ENCODE results near the gene S100PBP. TPM values are rescaled to one million over a fixed set of nuclear protein-coding genes. Genes with fewer than 3 reads are reported as not detected.
A peak's percentile ranks its signal among the peaks of the same experiment; 100 is the strongest.

The S100PBP gene
- total and polyA plus RNA-seq, 2 of the 4 experiments (the other 2 are of a cell fraction): 13.9 to 20.3 TPM

- CTCF ChIA-PET: no interaction called here
Observed at GRCh38 chr1:32813941-32814739, 3.3 kb upstream of the S100PBP start.

More at GRCh38 chr1:32813941-32814739, 3.3 kb upstream of the S100PBP start:
- Histone ChIP-seq H2AK5ac (ENCODE audit: low read depth, low read length) (no peak overlapping the region), H3K23ac (ENCODE audit: low read depth, low read length) (no peak overlapping the region), H4K20me1 (ENCODE audit: insufficient read depth, low read length) (peaks cover 49% of the 10 kb centered on the region), H3K79me1 (ENCODE audit: low read depth in 1 of 2, low read length in 2 of 2) (peaks cover 27 to 76% of the 10 kb centered on the region in 2 experiments; a peak in 3 of 4 replicates), H3K4me3 (ENCODE audit: insufficient read depth, low read depth, low read length) (no peak overlapping the region), H3K14ac (replicated peaks; ENCODE audit: low read depth, low read length) (no peak overlapping the region), H3K27ac (ENCODE audit: insufficient read depth, low read length) (no peak overlapping the region), H4K91ac (ENCODE audit: insufficient read depth, low read depth, low read length) (no peak overlapping the region), H2BK15ac (ENCODE audit: low read depth, low read length) (no peak overlapping the region), H2BK20ac (ENCODE audit: low read depth, low read length) (no peak overlapping the region), H4K8ac (ENCODE audit: low read depth in 2 of 2, low read length in 2 of 2) (no peak overlapping the region), H4K5ac (ENCODE audit: low read depth, low read length) (no peak overlapping the region), H3K18ac (ENCODE audit: low read depth, low read length) (no peak overlapping the region), H3K4me2 (ENCODE audit: low read depth, low read length) (no peak overlapping the region), H3K9me3 (ENCODE audit: control insufficient read depth, insufficient read depth, low read length) (no peaks in the 10 kb centered on the region), H3K56ac (ENCODE audit: extremely low read depth, insufficient read depth, low read length) (no peak overlapping the region), H2BK5ac (ENCODE audit: low read depth, low read length, poor library complexity, severe bottlenecking) (no peak overlapping the region), H3K36me3 (ENCODE audit: control insufficient read depth, insufficient read depth, low read length) (peaks cover 16% of the 10 kb centered on the region), H3K9me1 (ENCODE audit: insufficient read depth, low read length) (peaks cover 14% of the 10 kb centered on the region), H3K4ac (ENCODE audit: low read depth, low read length) (no peak overlapping the region), H3K4me1 (ENCODE audit: control insufficient read depth, insufficient read depth, low read length) (peaks cover 11% of the 10 kb centered on the region), H3K9ac (ENCODE audit: low read depth, low read length) (no peak overlapping the region), H2AFZ (replicated peaks; ENCODE audit: low read length, poor library complexity) (no peak overlapping the region), H2BK120ac (ENCODE audit: low read depth, low read length) (no peak overlapping the region), H3K27me3 (ENCODE audit: control insufficient read depth, insufficient read depth, low read length) (no peaks in the 10 kb centered on the region), H2AK9ac (replicated peaks; ENCODE audit: low read depth, low read length, poor library complexity) (no peak overlapping the region)
- peak; percentile 37 for DNase-seq
- in situ Hi-C loops (cut with MboI; ENCODE audit: low sequenced_read_pairs) (no loop called here), intact Hi-C loops (cut with micrococcal nuclease) (loop anchor here (2.0 kb wide), 1 partner anchor 15 kb away; no protein-coding TSS in a partner anchor), dilution Hi-C loops (cut with HindIII; ENCODE audit: low sequenced_read_pairs, unreplicated experiment) (no loop called here)
- WGBS, 2 experiments (ENCODE audit: extremely low coverage in 2 of 2, insufficient read length in 1 of 2): 78 to 100% methylated on average over 1 to 4 of the region's 11 CpGs
- BruUV-seq (replicated peaks): no TSS peak
- no peak for TF ChIP-seq CTCF (conservative IDR thresholded peaks at IDR 0.05; ENCODE audit: low read depth, low read length)
- TF ChIP-seq CEBPB (IDR thresholded peaks at IDR 0.05; ENCODE audit: low read depth, low read length): peak; percentile 69
- ATAC-seq (ENCODE audit: low read depth): no peak
- POLR2A ChIA-PET (ENCODE audit: unreplicated experiment): no interaction called here
